HEK293T (cell line): Measurements from ENCODE around the gene PRLH.
A peak's percentile ranks its signal among the peaks of the same experiment; 100 is the strongest.

ENCODE experiments used
- CTCF ChIA-PET: fragments of 350-600 bp; formaldehyde crosslinking; extraction: SDS; loops from one replicate; lab custom pipeline; 2021; ENCODE audit warnings: antibody characterized with exemption, inconsistent platforms; lab: Yijun Ruan, JAX
- POLR2A ChIA-PET: fragments of 350-600 bp; formaldehyde crosslinking; extraction: SDS; loops from one replicate; lab custom pipeline; 2020; ENCODE audit warnings: antibody characterized with exemption, inconsistent platforms; lab: Yijun Ruan, JAX
- DNase-seq: peaks from one replicate; pipeline ENCODE4 v3.0.0; 2012; ENCODE audit warnings: mixed read lengths; ENCODE audit errors: extremely low spot score
- ARNT ChIP-seq: fragments of 450-650 bp; IDR thresholded peaks from 2 replicates; pipeline ENCODE4 v1.6.1; 2017; ENCODE audit warnings: mild to moderate bottlenecking
- BHLHE40 ChIP-seq: fragments of 450-650 bp; IDR thresholded peaks from 2 replicates; pipeline ENCODE4 v1.6.1; 2016; ENCODE audit warnings: mild to moderate bottlenecking, moderate library complexity, borderline replicate concordance
- CTBP1 ChIP-seq: fragments of 450-650 bp; IDR thresholded peaks from 2 replicates; pipeline ENCODE4 v1.6.1; 2016; ENCODE audit warnings: borderline replicate concordance
- ELF4 ChIP-seq: fragments of 450-650 bp; IDR thresholded peaks from 2 replicates; pipeline ENCODE4 v1.6.1; 2017; ENCODE audit warnings: antibody characterized with exemption
- FOXA1 ChIP-seq: fragments of 450-650 bp; IDR thresholded peaks from 2 replicates; pipeline ENCODE4 v1.6.1; 2016; ENCODE audit warnings: mild to moderate bottlenecking
- FOXK2 ChIP-seq: fragments of 450-650 bp; IDR thresholded peaks from 2 replicates; pipeline ENCODE4 v1.6.1; 2016; ENCODE audit warnings: mild to moderate bottlenecking
- FOXM1 ChIP-seq: fragments of 450-650 bp; IDR thresholded peaks from 2 replicates; pipeline ENCODE4 v1.6.1; 2017; ENCODE audit warnings: mild to moderate bottlenecking, borderline replicate concordance
- HDGF ChIP-seq: fragments of 450-650 bp; IDR thresholded peaks from 2 replicates; pipeline ENCODE4 v1.6.1; 2017; ENCODE audit warnings: antibody characterized with exemption, borderline replicate concordance
- L3MBTL2 ChIP-seq: fragments of 450-650 bp; conservative IDR thresholded peaks from 2 replicates; pipeline ENCODE4 v1.6.1; 2016; ENCODE audit warnings: mild to moderate bottlenecking
- LEF1 ChIP-seq: fragments of 450-650 bp; IDR thresholded peaks from 2 replicates; pipeline ENCODE4 v1.6.1; 2017; ENCODE audit warnings: mild to moderate bottlenecking, borderline replicate concordance
- NFRKB ChIP-seq: fragments of 450-650 bp; IDR thresholded peaks from 2 replicates; pipeline ENCODE4 v1.6.1; 2016; ENCODE audit warnings: mild to moderate bottlenecking, moderate library complexity
- SP1 ChIP-seq: fragments of 450-650 bp; IDR thresholded peaks from 2 replicates; pipeline ENCODE4 v1.6.1; 2017
- SUZ12 ChIP-seq: fragments of 450-650 bp; IDR thresholded peaks from 2 replicates; pipeline ENCODE4 v1.6.1; 2016; ENCODE audit warnings: mild to moderate bottlenecking
- TARDBP ChIP-seq: fragments of 450-650 bp; IDR thresholded peaks from 2 replicates; pipeline ENCODE4 v1.6.1; 2016
- ZNF384 ChIP-seq: fragments of 450-650 bp; IDR thresholded peaks from 2 replicates; pipeline ENCODE4 v1.6.1; 2016
- TF ChIP-seq, protein P1 (sequence below): fragments of 450-650 bp; IDR thresholded peaks from 2 replicates; pipeline ENCODE4 v1.6.1; 2016

Gene PRLH

DNA sequence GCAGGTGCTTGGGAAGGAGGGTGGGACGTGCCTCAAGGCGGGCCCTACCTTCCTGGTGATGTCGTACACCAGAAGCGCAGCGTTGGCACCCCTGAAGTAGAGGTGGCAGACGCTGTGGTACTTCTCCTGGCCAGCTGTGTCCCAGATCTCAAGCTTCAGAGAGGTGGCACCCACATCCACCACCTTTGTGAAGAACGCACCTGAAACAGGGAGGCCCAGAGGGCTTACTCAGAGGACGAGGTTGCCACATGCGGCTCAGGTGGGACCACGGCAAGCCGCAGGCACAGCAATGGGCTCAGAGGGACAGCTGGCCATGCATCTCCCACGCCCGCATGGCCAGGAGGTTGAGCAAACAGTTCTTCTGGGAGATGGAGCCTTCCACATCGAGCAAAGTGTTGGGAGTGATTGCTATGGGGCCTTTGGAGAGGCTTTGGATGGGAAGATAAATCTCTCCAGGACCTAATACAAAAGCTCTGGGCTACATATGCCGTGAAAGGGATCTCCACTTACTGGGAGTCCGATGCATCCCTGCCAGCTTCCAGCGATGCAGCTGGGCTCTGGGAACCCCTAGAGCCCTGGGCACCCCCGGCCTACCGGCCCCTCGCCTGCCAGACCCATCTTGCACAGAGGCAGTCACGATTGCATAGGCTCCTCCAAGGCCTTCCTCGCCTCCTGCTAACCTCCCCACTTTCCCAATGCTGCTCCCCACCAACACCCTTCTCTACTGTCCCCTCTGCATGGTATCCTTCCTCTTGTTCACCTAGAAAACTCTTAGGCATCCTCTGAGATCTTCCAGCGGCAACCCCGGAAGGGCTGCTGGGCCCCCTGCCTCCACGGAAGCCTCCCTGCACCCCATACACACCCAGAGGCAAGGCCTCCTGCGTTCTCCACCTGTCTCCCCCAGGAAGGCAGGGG, 11.8 kb downstream of the PRLH start:
- TF ChIP-seq SUZ12 (no peak), BHLHE40 (no peak), FOXM1 (no peak), FOXA1 (no peak)
- TF ChIP-seq, protein P1, sequence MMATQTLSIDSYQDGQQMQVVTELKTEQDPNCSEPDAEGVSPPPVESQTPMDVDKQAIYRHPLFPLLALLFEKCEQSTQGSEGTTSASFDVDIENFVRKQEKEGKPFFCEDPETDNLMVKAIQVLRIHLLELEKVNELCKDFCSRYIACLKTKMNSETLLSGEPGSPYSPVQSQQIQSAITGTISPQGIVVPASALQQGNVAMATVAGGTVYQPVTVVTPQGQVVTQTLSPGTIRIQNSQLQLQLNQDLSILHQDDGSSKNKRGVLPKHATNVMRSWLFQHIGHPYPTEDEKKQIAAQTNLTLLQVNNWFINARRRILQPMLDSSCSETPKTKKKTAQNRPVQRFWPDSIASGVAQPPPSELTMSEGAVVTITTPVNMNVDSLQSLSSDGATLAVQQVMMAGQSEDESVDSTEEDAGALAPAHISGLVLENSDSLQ = no peak
- DNase-seq = no peak
- POLR2A ChIA-PET = no interaction called here
- CTCF ChIA-PET = no interaction called here

DNA sequence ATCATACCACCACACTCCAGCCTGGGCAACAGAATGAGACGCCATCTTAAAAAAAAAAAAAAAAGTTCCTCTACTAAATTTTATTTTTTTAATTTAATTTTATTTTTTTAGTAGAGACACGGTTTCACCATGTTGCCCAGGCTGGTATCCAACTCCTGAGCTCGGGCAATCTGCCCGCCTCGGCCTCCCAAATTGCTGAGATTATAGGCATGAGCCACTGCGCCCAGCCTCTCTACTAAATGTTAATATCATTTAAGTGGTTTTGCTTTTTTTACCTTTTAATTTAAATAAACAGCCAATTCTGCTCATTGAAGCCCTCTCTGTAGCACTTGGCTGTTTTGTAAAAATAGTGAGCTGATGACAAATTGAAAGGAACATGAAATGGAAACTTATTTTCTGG, 15.0 kb downstream of the PRLH start:
- ChIA-PET CTCF (interaction anchor here (0.6 to 1.4 kb wide), 7 partner anchors 9 to 251 kb away, joined by 3 to 6 read pairs (median 3); no protein-coding TSS in a partner anchor), POLR2A (no interaction called here)
- DNase-seq = no peak
- TF ChIP-seq FOXA1 (no peak), TARDBP (no peak), HDGF (no peak), FOXK2 (no peak), L3MBTL2 (no peak), BHLHE40 (no peak), ARNT (no peak), SP1 (no peak), CTBP1 (no peak), LEF1 (no peak), SUZ12 (no peak), ZNF384 (no peak)
- TF ChIP-seq, protein P1 = no peak

DNA sequence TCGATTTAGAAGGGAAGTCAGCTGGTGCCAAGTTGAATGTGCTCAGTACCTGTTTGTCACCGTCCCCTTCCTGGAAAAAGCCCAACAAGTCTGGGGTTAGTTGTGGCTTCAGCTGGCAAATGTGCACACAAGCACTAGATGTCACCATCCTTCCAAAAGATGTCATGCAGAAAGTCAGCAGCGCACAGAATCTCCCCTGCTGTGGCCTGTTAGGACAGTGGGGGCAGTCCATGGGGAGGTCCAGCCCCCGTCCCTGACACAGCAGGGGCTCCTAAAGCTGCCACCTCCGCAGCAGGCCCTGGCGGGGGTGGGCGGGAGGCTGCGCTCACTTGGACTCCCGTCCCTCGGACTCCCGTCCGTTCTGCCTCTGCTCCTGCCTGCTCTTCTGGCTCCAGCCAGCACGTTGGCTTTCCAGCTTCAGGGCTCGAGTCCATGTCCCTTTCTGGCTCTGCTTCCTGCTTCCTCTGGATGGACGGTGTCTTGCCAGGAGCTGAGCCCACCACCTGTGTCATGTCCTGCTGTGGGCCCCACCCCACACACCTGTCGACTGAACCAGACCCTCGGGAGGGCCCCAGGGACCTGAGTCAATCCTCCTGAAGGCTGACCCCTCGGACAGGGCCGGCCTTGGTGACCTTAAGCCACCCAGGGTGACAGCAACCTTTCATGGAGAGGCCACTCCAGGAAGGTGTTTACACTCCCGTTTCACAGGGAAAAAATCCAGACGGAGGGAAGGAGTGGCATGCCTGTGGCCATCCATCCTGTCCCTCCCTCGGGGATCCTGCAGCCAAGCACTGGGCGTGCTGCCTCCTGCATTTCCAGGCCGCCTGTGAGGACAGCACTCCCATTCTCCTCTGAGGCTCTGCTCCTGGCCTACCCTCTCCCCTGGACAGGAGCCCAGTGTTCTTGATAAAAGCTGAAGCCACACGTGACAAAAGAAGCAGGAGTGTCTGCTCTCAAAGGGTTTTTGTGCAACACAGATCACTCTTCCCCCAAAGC, 15.7 kb downstream of the PRLH start:
- TF ChIP-seq NFRKB = no peak
- no peak for TF ChIP-seq SP1
- no peak for TF ChIP-seq CTBP1
- TF ChIP-seq ARNT = no peak
- TF ChIP-seq FOXK2 = no peak
- TF ChIP-seq FOXA1 = no peak
- TF ChIP-seq BHLHE40 = no peak
- TF ChIP-seq ELF4 = no peak
- no peak for TF ChIP-seq LEF1
- no peak for TF ChIP-seq TARDBP
- TF ChIP-seq L3MBTL2 = no peak
- no peak for TF ChIP-seq HDGF
- TF ChIP-seq SUZ12 = no peak
- TF ChIP-seq, protein P1 = no peak
- TF ChIP-seq FOXM1 = no peak
- no peak for TF ChIP-seq ZNF384
- CTCF ChIA-PET = interaction anchor here (0.6 to 1.4 kb wide), 7 partner anchors 10 to 251 kb away, joined by 3 to 6 read pairs (median 3); no protein-coding TSS in a partner anchor
- POLR2A ChIA-PET = no interaction called here
- peak; percentile 46 for DNase-seq

DNA sequence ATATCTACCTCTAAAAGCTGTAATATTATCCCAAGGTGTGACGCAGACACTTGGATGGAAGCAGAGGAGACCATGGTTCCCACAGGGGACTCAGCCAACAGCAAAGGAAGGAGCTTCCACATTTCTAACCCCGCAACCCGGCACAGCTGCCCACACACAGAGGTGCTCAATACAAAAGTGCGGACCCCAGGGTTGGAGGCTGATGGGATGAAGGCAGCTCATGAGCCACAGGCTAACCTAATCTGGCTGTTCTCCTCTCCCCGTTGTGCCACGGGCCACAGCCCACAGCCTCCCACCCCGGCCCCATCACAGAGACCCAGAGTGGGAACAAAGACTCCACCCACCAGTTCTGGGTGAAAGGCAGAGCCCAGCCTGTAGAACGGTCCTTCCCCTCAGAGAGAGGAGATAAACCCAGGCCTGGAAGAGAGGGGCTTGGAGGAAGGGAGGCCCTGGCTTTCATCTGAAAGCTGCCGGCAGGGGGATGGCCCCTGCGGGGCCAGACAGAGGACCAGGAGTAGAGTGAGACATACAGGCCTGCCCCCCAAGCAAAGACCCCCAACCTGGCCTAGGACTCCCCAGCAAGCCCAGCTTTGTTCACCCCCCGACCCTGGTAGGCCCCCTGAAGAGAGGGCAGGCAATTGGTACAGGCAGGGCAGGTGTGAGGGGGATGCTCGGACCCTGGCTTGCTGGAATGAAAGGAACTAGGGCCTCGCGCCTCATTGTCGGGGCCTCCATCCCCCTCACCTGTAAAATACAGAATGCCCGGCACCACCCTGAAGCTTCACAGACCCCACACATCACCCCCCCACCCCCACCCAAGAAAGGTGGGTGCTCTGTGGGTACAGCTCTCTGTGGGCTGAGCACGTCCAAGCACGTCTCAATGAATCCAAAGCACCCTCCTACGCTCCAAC, 17.3 kb downstream of the PRLH start:
- ChIA-PET CTCF (interaction anchor here (0.6 kb wide), 1 partner anchor 174 kb away, joined by 4 read pairs; no protein-coding TSS in a partner anchor), POLR2A (no interaction called here)
- TF ChIP-seq HDGF (no peak), BHLHE40 (no peak), FOXK2 (no peak), SP1 (no peak)
- TF ChIP-seq, protein P1 = no peak
- no peak for DNase-seq
